Nephron (organoid): Measurements from ENCODE around the gene TIMM10B.

Experiments
- H3K27ac Mint-ChIP-seq, 3 experiments: 2 replicates each; pipeline ENCODE4 v1.8.0; 2020; ENCODE audit warnings: mixed read lengths in 3 of 3, mild to moderate bottlenecking in 2 of 3, moderate library complexity in 1 of 3
- H3K27me3 Mint-ChIP-seq: 2 replicates; pipeline ENCODE4 v1.8.0; 2021; ENCODE audit warnings: low read depth, mild to moderate bottlenecking, moderate library complexity, mixed read lengths
- H3K36me3 Mint-ChIP-seq: 2 replicates; pipeline ENCODE4 v1.8.0; 2020; ENCODE audit warnings: low read depth, mixed read lengths
- H3K4me1 Mint-ChIP-seq: 2 replicates; pipeline ENCODE4 v1.8.0; 2020; ENCODE audit warnings: mixed read lengths
- H3K4me3 Mint-ChIP-seq, 3 experiments: 2 replicates each; pipeline ENCODE4 v1.8.0; 2020; ENCODE audit warnings: mild to moderate bottlenecking in 3 of 3, mixed read lengths in 3 of 3, moderate library complexity in 2 of 3
- H3K9me3 Mint-ChIP-seq: 2 replicates; pipeline ENCODE4 v1.8.0; 2020; ENCODE audit warnings: mixed read lengths
- TF ChIP-seq, protein P1 (sequence below), 3 experiments: fragments of 200-600 bp; sonication (generic); IDR thresholded peaks; one replicate each; pipeline ENCODE4 v1.5.0; 2021; ENCODE audit warnings: antibody characterized with exemption in 3 of 3; ENCODE audit not compliant: unreplicated experiment in 3 of 3

TIMM10B gene

GRCh38 chr11:6481012-6481923 lies at the start of gene TIMM10B, which contains the start of gene ARFIP2:
TIMM10B (plus strand) TSS chr11:6481501; CDS start chr11:6481517, 16 bp downstream.
ARFIP2 (minus strand) TSS chr11:6481331; CDS start chr11:6480421, 910 bp downstream.
- H3K4me3 Mint-ChIP-seq, result peak within 1 kb of the TSS; percentile 98 to 100 (median 98)
- H3K9me3 Mint-ChIP-seq, result no peaks in the 10 kb centered on the region
- H3K4me1 Mint-ChIP-seq, result peaks cover 38% of the 10 kb centered on the region
- TF ChIP-seq, protein P1, sequence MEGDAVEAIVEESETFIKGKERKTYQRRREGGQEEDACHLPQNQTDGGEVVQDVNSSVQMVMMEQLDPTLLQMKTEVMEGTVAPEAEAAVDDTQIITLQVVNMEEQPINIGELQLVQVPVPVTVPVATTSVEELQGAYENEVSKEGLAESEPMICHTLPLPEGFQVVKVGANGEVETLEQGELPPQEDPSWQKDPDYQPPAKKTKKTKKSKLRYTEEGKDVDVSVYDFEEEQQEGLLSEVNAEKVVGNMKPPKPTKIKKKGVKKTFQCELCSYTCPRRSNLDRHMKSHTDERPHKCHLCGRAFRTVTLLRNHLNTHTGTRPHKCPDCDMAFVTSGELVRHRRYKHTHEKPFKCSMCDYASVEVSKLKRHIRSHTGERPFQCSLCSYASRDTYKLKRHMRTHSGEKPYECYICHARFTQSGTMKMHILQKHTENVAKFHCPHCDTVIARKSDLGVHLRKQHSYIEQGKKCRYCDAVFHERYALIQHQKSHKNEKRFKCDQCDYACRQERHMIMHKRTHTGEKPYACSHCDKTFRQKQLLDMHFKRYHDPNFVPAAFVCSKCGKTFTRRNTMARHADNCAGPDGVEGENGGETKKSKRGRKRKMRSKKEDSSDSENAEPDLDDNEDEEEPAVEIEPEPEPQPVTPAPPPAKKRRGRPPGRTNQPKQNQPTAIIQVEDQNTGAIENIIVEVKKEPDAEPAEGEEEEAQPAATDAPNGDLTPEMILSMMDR (IDR thresholded peaks at IDR 0.05; ENCODE audit: unreplicated experiment in 3 of 3), result no peak
- no peaks in the 10 kb centered on the region for H3K27me3 Mint-ChIP-seq
- peaks cover 39% of the 10 kb centered on the region for H3K36me3 Mint-ChIP-seq
- H3K27ac Mint-ChIP-seq, result peak within 1 kb of the TSS; percentile 95 to 99 (median 99)

DNA sequence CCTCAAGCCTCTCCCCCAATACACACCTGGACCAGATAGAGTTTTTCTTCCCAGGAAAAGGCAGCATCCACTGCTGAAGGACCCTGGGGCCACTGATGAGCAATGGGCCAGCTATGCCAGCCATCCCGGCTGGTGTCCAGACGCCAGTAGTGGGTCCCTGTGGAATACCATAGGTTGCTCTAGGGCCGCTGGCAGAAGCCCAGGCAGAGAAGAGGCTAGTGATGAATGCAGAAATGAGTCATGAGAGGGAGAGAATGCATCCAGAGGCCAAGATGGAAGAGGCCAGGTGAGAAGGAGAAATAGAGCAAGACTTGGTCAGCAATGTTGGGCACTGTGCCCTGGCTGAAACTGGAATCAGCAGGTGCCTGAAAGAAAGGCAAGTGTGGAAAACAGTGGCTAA lies 49.4 kb upstream of the TIMM10B start:
- Mint-ChIP-seq H3K9me3 (no peaks in the 10 kb centered on the region), H3K27ac (no peak overlapping the region), H3K27me3 (peaks cover 4% of the 10 kb centered on the region), H3K4me3 (no peak overlapping the region), H3K36me3 (no peaks in the 10 kb centered on the region), H3K4me1 (no peaks in the 10 kb centered on the region)
- TF ChIP-seq, protein P1 (IDR thresholded peaks at IDR 0.05; ENCODE audit: unreplicated experiment in 3 of 3), result no peak

DNA sequence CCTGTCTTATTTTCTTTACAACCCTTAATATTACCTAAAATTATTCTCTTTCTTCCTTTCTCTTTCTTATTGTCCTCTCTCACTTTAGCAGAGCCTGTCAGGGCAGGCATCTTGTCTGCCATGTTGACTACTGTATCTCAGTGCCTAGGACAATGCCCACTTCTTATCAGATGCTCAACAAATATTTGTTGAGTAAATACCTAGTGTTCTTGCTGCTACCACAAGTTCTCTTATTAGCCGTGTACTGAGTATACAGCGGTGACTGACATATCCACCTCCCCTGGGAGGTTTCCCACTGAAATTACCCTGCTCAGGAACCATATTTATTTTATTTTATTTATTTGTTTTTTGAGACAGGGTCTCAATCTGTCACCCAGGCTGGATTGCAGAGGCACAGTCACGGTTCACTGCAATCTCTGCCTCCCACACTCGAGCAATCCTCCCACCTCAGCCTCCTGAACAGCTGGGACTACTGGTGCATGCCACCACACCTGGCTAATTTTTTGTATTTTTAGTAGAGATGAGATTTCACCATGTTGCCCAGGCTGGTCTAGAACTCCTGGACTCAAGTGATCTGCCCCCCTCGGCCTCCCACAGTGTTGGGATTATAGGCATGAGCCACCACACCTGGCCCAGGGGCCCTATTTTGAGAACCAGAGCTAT lies 47.2 kb upstream of the TIMM10B start:
- no peaks in the 10 kb centered on the region for H3K36me3 Mint-ChIP-seq
- no peak overlapping the region for H3K27ac Mint-ChIP-seq
- H3K27me3 Mint-ChIP-seq, result peaks cover 4% of the 10 kb centered on the region
- no peak overlapping the region for H3K4me3 Mint-ChIP-seq
- H3K4me1 Mint-ChIP-seq, result no peaks in the 10 kb centered on the region
- TF ChIP-seq, protein P1 (IDR thresholded peaks at IDR 0.05; ENCODE audit: unreplicated experiment in 3 of 3), result no peak
- no peaks in the 10 kb centered on the region for H3K9me3 Mint-ChIP-seq

GRCh38 chr11:6437423-6437822 lies 43.9 kb upstream of the TIMM10B start:
- Mint-ChIP-seq H3K27ac (no peak overlapping the region), H3K9me3 (no peaks in the 10 kb centered on the region), H3K4me1 (no peaks in the 10 kb centered on the region), H3K36me3 (no peaks in the 10 kb centered on the region), H3K4me3 (no peak overlapping the region), H3K27me3 (no peaks in the 10 kb centered on the region)
- TF ChIP-seq, protein P1 (IDR thresholded peaks at IDR 0.05; ENCODE audit: unreplicated experiment in 3 of 3), result no peak

DNA sequence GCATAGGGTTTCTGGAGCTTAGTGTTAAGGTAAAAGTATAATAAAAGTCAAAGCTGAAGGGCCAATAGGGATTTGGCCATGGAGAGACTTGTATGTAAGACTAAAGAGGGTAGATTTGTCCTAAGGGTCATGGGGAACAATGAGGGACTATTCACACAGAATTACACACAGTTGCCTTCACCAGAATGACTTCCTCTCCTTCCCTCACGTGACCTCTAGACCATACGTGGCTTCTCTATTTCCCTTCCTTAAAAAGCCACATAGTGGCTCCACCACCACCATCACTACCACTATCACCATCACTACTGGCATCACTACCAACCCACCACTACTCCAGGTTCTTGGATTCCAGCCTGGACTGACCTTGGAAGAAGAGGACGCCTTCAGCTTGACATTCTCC lies 43.3 kb upstream of the TIMM10B start:
- H3K9me3 Mint-ChIP-seq, result no peaks in the 10 kb centered on the region
- H3K36me3 Mint-ChIP-seq, result no peaks in the 10 kb centered on the region
- H3K4me1 Mint-ChIP-seq, result no peaks in the 10 kb centered on the region
- no peak overlapping the region for H3K27ac Mint-ChIP-seq
- TF ChIP-seq, protein P1 (IDR thresholded peaks at IDR 0.05; ENCODE audit: unreplicated experiment in 3 of 3), result no peak
- H3K4me3 Mint-ChIP-seq, result no peak overlapping the region
- H3K27me3 Mint-ChIP-seq, result no peaks in the 10 kb centered on the region
